Measurements from ENCODE around the gene COQ8A.

COQ8A gene

DNA sequence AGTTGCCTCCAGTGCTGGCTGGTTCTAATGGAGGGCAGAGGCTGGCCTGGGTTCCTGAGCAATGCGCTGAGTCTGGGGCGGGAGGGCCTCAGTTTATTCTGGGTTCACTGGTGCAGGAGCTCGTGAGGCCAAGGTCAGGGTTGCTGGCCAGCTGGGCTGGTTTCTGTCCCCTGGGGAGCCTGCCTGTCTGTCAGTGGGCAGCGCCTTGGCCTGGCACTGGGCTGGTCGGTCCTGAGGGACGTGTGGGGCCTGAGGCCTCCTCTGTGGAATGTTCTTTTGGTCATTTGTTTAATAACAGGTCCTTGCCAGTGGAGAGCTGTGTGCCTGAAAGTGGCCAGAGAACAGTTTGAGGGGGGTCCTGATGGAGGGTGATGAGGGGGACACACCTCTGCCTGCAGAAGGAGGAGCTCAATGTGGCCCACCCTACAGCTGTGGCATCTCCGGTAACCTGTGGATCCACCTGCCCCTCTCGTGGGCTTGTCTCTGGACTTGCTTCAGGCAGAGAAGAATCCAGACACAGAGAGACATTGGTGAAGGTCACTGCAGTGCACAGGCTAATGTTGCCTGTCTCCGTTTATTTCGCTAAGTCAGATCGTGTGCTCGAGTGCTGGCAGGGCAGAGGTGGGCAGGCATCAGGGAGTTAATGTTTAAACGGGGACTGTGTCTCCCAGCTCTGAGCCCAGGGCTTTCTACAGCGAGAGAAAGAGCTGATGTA, 34.6 kb downstream of the COQ8A start:
- DNase-seq, result no peak

DNA sequence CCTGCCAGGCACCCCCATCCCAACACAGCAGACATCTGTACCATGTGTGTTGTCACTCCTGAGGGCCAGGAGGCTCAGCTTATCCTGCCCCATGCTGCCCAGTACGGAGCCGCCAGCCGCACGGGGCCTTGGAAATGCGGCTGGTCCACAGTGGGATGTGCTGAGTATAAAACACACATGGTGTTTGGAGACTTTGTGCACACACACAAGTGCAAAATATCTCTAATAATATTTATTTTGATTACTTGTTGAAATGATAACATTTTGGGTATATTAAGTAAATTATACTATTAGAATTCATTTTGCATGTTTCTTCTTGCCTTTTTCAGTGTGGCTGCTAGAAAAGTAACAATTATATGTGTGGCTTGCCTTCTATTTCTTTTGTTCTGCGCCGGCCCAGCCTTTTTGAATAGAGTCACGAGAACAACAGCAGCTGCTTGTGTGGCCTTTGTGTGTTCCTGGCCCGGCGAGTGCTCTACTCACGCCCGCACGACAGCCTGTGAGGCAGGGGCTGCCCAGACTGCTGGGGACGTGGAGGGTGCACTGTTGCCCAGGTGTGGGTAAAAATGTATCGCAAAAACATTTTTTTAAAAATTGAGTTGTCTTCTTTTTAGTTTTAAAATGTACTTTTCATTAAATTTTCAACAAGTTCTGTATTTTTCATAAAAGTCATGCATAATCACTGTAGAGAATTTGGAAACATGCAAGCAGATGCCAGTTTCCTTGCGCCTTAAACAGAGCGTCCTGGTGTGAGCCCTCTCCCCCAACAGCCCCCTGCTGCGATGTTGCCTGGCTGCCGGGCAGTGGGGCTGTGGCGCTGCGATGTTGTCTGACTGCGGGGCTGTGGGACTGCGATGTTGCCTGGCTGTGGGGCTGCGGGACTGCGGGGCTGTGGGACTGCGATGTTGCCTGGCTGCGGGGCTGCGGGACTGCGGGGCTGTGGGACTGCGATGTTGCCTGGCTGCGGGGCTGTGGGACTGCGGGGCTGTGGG, 35.5 kb downstream of the COQ8A start:
- DNase-seq, result no peak

DNA sequence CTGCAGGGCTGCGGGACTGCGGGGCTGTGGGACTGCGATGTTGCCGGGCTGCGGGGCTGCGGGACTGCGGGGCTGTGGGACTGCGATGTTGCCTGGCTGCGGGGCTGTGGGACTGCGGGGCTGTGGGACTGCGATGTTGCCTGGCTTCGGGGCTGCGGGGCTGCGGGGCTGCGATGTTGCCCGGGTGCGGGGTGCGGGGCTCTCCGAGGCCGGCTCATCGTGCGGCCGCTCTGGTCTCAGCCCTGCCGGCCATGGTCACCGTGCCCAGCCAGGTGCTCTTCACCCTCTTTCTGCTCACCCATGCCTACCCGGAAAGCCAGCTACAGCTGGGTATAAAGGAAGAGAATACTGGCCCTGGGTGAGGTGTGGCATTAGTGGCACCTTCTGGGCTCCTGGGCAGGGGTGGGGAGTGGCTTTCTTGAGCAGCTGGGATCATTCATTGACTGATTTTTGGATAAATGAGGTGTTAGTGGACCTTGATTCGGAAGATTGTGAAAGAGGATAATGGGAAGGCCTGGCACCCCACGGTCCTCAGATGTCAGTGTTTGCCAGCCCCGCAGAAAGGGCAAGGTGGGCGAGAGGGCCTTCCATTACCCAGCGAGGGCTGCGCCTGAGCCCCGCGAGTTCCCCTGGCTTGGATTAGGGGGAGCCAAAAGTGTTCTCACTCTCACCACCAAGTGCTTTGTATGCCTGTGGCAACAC, 36.3 kb downstream of the COQ8A start:
- no peak for DNase-seq

DNA sequence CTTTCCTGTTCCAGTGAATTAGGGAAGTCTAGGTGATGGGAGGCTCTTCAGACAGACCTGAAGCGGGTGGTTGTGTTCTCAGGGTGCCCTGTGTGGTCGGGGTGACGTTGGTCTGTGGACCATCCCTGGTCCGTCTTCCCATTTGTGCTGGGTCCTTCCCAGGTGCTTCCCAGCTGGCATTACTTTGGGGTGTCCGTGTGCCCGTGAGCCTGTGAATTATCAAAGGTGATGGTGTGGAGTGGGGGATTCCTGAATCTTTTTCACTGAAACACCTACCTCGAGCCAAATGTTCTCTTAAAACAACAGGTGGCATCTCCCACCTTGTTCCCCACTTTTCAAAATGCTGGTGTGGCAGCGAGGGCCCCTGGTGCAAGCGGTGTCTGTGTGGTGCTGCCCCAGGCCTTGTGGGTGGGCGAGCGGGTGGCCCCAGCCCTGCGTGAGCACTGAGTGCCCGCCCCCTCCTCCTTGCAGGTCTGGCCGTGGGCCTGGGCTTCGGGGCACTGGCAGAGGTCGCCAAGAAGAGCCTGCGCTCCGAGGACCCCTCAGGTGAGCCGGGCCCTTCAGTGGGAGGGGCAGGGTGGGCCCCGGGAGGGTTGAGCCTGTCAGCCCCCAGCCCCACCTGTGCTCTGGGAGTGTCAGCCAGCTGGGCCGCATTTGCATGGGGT, 37.0 kb downstream of the COQ8A start:
- no peak for DNase-seq

DNA sequence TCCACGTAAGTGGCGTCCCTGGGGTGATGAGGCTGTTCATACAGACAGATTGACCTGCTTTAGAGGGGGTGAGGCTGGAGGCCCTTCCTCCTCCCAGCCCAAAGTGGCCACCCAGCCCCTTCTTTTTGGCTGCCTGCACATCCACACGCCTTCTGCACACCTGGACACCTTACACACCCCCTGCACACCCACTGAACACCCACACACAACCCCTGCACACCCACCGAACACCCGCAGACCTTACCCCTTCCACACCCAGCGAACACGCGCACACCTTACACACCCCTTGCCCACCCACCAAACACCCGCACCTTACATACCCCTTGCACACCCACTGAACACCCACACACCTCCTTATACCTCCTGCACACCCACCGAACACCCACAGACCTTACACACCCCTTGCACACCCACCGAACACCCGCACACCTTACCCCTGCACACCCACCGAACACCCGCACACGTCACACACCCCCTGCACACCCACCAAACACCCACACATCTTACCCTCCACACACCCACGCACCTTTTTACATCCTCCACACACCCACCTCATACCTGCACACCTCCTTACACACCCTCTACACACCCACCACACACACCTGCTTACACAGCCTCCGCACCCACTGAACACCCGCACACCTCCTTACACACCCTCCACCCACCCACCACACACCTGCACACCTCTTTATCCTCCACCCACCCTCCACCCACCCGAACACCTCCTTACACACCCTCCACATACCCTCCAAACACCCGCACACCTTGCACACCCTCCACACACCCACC, 37.7 kb downstream of the COQ8A start:
- DNase-seq, result no peak

DNA sequence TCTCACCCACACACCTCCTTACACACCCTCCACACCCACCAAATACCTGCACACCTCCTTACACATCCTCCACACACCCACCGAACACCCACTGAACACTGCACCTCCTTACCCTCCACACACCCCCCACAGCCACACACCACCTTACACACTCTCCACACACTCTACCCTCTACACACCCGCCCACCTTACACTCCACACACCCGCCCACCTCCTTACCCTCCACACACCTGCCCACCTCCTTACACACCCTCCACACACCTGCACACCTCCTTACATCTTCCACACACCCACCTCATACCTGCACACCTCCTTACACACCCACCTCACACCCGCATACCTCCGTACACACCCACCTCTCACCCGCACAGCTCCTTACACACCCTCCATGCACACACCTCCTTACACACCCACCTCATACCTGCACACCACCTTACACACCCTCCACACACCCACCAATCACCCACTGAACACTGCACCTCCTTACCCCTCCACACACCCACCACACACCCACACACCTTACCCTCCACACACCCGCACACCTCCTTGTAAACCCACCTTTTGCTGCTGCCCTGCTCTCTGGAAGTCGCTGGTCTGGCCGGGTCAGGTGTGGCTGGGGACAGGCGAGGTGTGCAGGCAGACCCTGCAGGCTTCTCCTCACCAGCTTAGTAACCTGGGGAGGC, 38.5 kb downstream of the COQ8A start:
- no peak for DNase-seq

DNA sequence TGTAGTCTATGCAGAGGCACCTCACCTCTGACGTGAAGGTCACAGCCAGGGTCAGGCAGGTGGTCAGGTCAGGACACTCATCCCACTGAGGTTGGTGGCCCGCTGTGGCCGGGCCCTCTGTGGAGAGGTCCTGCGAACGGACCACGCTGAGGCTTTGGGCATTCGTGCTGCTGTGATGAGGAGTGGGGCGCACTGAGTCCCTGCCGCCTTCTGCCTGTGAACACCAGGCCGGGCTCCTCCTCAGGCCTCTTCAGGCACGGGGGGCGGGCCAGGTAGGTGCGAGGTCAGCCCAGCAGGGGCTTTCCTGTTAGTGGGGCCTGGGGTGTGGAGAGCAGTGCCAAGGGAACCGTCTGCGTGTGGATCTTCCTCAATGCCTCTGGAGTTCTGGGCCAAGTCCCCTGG, 39.0 kb downstream of the COQ8A start:
- DNase-seq, result no peak

DNA sequence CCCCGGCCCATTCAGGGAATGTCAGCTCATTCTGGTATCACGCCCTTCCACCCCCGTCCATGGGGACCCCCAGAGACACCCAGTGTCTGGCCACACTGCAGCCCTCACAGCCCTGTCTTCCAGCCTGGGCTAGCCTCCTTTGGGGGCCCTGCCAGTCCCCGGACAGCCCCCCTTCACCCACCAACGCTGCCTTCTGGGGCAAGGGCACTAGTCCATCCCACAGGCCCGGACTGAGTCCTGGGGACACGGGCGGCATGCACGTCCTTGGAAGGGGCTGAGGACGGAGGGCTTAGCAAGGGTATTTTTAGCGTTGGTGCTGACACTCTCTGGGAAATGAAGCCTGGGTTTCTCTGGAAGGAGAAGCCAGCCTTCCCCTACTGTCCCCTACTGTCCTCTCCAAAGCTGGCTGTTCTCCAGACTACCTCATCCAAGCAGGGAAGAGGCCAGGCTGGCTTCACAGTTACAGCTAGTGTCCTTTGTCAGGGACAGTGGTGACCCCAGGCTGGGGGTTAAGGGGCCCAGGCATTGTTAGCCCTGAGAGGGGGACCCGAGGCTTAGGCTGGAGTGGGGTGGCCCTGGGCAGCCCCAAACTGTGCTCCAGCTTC, 39.5 kb downstream of the COQ8A start:
- no peak for DNase-seq

DNA sequence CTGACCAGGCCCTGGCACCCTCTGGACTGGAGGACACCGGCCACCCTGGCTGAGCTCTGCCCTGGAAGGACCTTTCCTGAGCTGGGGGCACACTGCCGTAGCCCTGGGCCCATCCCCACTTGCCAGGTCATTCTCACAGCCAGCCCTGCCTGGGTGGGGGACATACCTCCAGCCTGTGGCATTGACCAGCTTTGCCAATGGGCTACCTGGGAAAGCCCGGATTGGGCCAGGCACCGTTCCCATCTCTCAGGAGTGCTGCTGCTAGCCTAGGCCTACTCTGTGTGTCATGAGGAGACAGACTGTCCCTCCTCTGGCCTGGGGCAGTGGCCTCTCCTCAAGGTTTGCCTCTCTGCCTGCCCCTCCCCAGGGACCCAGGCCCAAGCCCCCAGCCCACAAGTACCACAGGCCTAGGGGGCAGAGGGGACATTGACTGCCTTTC, 40.0 kb downstream of the COQ8A start:
- no peak for DNase-seq

DNA sequence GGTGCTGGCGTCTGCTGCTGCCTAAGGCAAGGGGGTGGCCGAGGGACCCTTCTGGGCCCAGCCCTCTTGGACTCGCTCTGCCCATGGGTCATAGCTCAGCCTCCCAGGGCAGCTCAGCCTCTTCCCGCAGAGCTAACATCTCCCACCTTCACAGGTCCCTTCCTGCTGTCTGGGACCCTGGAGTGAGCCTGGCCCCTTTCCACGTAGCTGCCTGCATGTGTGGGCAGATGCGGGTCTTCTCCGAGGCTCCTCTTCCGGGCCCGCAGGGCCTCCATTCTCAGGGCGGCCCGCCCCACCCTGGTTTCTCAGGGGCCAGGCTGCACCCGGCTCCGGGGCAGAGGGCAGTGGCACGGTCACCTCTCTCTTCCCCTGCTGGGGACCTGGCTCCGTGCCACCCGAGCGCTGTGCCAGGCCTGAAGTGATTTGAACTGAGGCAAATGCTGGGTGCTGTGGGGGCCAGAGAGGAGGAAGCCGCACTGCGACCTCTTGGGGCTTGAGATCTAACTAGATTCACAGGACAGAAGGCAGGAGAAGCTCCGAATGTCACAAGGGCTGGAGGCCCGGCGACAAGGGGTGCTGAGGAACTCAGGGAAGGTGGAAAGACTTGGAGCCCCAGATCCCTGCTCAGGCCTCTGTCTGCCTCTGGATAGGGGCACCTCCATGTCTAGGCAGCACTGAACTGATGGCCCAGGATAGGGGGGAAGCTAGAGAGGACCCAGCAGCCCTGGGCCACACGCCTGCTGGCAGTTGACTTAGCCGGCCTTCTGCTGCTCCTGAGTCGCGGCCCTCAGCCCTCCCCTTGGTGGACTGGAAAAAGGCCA, 40.7 kb downstream of the COQ8A start:
- DNase-seq, result no peak

DNA sequence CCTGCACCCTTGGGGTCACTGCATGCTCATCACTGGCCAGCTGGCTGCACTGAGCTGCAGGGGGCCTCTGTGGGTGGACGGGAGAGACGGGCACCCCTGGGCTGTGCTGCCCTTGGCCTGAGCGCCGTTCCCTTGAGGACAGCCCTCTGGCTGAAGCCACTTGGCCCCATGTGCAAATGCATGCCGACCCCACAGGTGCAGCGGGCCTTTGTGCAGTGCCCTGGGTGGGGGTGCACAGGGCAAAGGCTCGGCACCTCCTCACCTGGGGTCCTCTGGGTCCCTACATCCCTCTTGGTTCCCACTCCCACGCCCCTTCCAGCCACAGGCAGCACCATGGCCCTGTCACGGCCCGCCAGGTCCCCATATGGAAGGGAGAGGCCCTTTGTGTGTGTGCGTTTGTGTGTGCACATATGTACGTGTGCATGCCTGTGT, 41.3 kb downstream of the COQ8A start:
- DNase-seq, result no peak

DNA sequence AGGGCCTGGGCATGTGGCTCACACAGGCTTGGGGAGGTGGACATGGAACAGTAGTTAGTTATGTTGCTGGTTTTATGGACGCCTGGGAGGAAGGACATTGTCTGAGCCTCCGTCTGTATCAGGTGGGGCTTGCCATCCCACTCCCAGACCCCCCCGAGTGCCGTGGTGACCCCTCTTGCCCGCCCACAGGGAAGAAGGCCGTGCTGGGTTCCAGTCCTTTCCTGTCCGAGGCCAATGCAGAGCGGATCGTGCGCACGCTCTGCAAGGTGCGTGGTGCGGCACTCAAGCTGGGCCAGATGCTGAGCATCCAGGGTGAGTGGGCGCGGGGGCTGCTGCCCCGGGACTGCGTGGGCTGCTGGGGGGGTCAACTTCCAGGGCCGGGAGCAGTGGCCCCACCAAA, 41.7 kb downstream of the COQ8A start:
- no peak for DNase-seq

DNA sequence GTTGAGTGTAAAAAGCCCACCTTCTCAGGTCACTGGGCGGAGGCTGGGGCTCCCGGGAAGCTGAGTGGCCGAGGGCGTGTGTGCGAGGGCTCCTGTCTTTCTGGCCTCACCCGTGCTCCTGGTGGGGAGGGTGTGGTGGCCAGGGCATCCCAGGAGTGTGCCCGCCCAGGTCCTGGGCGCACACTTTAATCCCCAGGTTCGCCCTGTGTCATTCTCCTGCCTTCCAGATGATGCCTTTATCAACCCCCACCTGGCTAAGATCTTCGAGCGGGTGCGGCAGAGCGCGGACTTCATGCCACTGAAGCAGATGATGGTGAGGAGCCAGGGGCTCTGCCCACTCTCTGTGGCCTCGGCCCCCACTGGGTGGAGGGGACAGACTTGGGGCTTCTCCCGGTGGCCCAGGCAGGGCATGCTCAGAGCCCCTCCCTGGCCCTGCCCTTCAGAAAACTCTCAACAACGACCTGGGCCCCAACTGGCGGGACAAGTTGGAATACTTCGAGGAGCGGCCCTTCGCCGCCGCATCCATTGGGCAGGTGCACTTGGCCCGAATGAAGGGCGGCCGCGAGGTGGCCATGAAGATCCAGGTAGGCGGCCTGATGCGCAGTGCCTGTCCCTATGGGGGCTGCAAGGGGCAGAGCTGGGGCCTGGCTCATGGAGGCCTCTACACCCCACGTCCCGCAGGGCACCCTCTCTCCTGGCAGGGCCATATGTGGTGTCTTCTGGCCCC, 42.5 kb downstream of the COQ8A start:
- no peak for DNase-seq

DNA sequence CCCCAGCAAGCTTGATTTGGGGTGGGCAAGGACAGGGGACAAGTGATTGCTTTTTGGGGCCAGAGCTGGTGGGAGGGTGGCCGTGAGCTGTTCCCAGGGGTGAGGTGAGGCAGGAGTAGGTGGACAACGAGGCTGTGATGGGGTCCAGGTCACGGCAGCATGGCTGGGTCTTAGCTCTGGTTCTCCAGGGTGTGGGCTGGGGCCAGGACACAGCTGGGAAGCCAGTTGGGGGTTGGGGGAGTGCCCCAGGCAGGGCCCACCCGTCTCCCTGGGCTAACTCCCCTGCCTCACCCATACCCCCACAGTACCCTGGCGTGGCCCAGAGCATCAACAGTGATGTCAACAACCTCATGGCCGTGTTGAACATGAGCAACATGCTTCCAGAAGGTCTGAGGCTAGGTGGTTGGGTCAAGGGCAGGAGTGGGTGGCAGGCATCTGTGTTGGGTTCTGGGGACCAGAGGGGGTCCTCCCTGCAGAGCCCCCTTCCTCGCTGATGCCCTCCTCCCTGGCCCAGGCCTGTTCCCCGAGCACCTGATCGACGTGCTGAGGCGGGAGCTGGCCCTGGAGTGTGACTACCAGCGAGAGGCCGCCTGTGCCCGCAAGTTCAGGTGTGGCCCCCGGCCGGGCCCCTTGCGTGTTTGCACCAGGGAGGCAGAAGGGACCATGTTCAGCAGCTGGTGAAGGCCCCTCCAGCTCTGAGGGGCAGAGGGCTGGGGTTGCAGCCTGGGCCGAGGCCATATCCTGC, 43.3 kb downstream of the COQ8A start:
- DNase-seq, result no peak

DNA sequence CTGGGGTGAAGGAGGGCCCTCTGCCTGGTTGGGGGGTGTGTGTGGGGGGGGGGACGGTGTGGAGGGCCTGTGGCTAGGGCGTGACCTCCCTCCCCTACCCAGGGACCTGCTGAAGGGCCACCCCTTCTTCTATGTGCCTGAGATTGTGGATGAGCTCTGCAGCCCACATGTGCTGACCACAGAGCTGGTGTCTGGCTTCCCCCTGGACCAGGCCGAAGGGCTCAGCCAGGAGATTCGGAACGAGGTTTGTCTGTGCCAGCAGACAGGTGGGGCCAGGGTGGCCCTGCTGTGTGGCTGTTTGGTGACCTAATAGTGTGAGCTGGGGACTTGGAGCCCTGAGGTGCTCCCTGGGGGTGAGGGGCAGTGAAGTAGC, 43.9 kb downstream of the COQ8A start:
- no peak for DNase-seq

DNA sequence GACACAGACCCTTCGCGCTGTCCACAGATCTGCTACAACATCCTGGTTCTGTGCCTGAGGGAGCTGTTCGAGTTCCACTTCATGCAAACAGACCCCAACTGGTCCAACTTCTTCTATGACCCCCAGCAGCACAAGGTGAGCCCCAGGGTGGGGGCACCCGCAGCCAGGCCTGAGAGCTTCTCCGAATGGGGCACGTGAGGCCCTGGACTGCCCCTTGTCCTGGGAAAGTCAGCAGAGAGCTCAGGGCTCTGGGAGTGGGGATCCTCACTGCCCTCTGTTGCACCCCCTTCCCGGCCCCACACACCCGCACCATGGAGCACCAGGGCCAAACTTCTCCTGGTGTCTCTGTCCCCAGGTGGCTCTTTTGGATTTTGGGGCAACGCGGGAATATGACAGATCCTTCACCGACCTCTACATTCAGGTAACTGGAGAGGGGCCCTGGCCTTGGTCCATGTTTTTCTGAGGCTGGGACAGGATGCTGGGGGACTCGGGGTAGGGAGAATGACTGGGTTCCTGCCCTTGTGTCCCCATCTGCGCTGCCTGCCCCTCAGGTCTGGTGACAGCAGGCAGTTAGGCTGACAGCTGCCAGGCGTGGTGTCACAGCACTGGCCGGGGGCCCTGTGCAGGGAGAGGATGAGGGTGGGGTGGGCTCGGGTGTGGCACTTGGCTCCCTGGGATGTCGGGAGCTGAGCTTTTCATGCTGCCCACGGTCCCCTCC, 44.6 kb downstream of the COQ8A start:
- no peak for DNase-seq

DNA sequence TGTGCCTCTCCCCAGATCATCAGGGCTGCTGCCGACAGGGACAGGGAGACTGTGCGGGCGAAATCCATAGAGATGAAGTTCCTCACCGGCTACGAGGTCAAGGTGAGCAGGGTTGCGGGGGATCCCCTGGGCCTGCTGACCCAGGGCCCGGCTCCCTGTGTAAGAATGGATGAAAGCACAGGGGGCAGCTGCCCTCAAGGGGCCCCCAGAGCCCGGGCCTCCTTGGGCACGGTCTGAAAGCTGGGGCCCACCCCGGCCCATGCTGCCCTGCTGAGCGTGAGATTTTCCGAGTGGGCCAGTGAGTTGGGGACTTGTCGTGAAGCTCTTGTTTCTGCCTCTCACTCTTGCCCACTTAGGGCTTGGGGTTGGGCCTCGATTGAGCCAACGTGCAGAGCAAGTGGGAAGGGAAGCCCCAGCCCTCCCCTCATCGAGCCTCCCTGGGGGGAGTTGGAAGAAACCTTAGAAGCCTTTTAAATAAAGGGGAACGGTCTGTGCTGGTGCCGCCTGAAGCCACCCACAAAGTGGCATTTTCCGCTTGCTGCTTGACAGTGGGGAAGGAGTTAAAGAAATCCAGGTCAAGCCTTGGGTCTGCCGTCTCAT, 45.2 kb downstream of the COQ8A start:
- DNase-seq, result no peak

Measured in NCI-H446 treated with DMSO at 0.1 percent for 48 hours (cell line).